Subcutaneous adipose tissue (tissue), 4 donors: ENCODE results near the gene KCND2. TPM values are rescaled to one million over a fixed set of nuclear protein-coding genes. Genes with fewer than 3 reads are reported as not detected.

Source experiments
- total RNA-seq, 4 donors: library from RNA; depleted of rRNA; stranded (reverse); fragments of >200 nt; gene quantifications; one replicate each; pipeline ENCODE4 v1.1.0, GENCODE V29; 2016
- TF ChIP-seq, protein P1 (sequence below): fragments of 450-650 bp; IDR thresholded peaks from one replicate; pipeline ENCODE4 v1.5.1; 2016; ENCODE audit warnings: low read depth, mild to moderate bottlenecking, control low read depth, antibody characterized with exemption, moderate library complexity

KCND2 gene
- total RNA-seq, 4 donors from 2014 or later: 1.5 to 8.0 (median 1.8) TPM

DNA sequence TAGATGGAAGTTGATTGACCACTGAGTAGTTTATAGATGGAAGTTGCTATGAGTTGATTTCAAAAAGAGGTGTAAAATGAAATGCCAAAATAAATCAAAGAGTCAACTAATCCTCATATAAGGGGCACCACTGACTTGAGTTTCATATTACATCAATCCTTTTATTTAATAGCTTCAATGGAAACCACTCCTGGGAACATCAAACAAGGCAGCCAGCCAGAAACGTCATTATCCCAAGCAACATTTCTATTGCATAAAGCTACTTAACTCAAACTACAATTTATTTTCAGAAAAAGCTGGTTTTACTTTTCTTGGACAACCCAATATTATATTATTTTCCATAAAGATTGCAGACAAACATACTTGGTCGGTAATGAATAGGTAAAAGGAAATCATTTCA is 422.9 kb downstream of the KCND2 start:
- TF ChIP-seq, protein P1, sequence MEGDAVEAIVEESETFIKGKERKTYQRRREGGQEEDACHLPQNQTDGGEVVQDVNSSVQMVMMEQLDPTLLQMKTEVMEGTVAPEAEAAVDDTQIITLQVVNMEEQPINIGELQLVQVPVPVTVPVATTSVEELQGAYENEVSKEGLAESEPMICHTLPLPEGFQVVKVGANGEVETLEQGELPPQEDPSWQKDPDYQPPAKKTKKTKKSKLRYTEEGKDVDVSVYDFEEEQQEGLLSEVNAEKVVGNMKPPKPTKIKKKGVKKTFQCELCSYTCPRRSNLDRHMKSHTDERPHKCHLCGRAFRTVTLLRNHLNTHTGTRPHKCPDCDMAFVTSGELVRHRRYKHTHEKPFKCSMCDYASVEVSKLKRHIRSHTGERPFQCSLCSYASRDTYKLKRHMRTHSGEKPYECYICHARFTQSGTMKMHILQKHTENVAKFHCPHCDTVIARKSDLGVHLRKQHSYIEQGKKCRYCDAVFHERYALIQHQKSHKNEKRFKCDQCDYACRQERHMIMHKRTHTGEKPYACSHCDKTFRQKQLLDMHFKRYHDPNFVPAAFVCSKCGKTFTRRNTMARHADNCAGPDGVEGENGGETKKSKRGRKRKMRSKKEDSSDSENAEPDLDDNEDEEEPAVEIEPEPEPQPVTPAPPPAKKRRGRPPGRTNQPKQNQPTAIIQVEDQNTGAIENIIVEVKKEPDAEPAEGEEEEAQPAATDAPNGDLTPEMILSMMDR: no peak

DNA sequence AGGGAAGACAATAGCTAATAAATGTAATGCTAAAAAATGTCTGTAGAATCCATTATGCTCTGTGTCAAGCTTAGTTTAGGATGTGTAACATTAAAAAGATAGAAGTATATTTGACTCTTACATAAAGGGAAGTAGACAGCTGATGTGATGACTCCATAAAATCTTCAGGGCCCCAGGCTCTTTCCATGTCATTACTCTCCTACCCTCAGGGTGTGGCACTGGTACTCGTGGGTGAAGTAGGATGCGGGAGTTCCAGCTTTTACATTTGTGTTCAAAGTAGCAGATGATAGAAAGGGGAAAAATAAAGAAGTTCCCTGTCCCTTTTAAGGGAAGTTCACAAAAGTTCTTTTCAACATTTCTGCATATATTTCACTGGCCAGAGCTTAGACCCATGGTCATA is 427.8 kb downstream of the KCND2 start:
- TF ChIP-seq, protein P1: no peak

DNA sequence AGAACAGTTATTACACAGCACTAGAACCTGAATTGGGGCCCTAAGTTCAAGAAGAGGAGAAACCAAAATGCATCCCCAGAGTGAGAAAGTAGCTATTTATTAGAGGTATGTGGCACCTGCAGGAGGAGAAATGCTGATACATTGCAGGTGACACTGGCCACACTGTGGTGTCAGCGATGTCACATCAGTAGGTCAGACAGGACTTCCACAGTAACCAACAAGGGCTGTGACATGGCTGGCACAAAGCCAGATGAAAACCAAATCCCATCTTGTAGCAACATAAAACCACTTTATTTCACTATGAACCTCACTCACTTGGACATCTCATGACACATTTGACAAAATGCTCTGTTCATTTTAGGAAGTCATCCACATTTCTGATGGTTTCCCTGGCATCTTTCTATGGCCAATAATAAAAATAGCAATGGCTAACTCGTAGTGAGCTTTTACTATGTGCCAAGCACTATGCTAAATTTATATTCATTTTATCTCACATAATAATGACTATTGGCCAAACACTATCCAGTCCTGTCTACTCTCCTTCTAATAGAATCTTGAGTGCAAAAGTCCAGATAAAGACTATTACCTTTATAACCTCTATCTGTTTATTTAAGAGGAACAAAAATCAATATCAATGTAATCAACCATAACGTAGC is 430.7 kb downstream of the KCND2 start:
- TF ChIP-seq, protein P1: no peak

DNA sequence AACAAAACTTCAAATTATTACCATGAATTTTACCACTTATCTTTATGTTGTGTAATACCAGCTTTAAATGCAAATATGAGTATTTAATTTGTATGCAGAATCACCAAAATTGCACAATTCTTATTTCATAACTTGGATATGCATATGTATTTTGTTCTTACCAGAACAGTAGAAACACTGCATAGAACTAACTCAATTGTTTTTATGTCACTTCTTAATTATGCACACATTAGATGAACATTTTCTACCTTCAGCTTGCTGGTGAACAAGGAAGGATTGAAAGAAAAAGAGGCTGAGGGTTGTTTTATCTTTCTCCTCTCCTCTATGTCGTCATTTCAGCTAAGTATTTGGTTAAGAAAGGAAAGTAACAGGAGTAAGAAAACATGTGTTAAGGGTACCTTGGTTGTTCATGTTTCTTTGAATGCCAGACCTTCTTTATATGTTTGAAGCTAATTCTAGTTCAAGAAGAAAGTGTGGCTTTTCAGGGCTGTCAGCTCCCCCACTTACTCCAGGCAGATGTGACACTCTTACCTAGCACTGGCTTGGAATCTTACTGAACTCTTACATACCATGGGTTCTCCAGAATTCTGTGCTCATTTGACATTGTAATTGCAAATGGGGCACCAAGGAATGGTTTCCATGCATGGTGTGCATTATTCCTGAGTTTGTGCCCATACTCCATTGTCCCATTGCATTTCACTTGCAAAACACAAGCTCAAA is 436.4 kb downstream of the KCND2 start:
- TF ChIP-seq, protein P1: no peak

DNA sequence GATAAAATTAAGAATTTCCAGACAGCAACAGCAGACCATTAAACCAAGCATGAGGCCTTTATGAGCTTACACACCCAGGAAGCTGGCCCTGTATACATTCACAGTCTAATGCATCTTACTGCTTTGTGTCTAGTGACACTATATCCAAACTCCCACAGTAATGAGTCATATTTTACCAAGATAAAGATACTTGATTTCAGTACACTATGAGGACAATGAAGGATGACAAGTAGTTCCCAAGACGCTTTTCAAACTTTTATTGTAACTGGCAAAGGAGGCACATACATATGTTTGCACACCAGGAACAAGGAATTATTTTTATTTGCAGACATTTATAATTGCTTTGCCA is 437.0 kb downstream of the KCND2 start:
- TF ChIP-seq, protein P1: no peak

DNA sequence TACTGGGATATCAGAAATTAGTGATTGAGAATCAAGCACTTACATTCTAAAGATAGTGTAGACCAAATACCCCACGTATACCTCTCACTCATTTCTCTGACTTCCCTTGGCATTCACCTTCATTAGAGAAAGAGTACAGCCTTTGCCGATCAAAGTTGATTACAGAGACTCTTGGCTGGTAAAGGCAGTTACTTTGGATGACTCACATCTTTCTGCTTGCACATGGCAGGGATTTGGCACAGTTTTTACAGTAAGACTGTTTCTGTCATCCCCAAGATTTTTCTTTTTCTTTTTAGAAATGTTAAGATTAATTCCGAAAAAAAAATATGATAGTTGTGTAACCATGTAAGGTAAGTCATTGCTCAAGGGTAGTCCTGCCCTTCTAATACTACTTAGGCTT is 442.0 kb downstream of the KCND2 start:
- TF ChIP-seq, protein P1: no peak

DNA sequence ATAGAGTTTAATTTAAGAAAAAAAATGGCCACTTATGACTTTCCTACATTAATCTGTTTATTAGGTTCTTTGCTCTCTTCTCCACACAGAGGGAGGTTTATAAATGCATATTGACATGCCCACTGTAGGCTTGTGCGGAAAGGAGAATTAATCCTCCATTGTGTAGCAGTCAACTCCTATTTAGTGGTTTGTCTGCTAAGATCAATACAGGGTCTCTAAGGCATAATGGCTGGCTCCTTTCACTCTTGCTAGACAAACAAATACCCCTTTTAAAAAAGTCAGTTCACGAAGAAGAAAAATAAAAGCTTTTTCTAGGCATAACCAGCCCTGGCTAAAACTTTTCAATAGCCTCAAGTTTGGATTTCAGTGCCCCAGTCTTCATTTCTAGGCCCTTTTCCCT is 443.3 kb downstream of the KCND2 start:
- TF ChIP-seq, protein P1: no peak
